Stimulated activated CD4-positive, alpha-beta T cell treated with anti-CD3 and anti-CD28 coated beads, Interleukin-12 subunit alpha, Interleukin-12 subunit beta, amount 100 ng/mL, for 48 hours (primary cell): ENCODE results near the gene KRT78.
"Not testable (repeated sequence)": the region's sequence is repeated elsewhere in the genome, so short reads cannot be mapped to it uniquely, and the experiment has no call there.

ENCODE experiments used
- DNase-seq, 3 donors: peaks; one replicate each; pipeline ENCODE4 v3.0.0-alpha.2; 2020; ENCODE audit warnings: low read depth in 2 of 3, low spot score in 1 of 3

The KRT78 gene

GRCh38 chr12:52872644-52873389 is 24.0 kb upstream of the KRT78 start:
- DNase-seq, result no peak

DNA sequence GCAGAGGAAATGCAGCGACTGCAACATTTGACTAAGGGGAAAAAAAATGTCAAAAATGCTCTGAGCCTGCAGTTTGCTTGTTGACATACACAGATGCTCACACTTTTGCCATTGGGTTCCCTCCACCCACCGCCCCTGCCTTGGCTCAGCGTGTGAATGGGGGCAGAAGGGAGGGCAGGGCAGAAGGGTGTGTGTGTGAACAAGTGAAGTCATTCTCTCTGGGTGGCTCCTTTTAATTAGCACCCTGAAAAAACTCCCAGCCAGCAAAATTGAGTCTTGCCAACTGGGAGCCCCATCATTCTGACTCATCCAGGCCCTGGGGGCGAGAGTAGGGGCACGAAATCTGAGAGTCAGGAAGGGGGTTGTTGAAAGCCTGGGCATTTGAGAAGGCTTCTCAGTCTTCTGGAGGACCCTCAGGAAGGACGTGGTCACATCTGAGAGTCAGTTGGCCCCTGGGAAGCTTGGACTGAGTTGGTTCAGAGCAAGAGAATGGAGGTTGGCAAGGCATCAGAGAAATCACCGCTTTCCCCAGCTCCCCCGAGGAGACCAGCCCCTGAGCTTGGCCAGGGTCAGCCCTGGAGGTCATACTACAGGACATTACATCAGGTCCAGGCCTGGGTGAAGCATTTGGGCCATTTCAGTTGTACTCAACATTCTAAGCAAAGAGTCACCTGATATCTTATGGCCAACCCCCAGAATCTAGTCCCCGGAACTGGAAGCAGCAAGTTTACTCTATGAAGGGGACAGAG is 22.7 kb upstream of the KRT78 start:
- DNase-seq, result no peak

DNA sequence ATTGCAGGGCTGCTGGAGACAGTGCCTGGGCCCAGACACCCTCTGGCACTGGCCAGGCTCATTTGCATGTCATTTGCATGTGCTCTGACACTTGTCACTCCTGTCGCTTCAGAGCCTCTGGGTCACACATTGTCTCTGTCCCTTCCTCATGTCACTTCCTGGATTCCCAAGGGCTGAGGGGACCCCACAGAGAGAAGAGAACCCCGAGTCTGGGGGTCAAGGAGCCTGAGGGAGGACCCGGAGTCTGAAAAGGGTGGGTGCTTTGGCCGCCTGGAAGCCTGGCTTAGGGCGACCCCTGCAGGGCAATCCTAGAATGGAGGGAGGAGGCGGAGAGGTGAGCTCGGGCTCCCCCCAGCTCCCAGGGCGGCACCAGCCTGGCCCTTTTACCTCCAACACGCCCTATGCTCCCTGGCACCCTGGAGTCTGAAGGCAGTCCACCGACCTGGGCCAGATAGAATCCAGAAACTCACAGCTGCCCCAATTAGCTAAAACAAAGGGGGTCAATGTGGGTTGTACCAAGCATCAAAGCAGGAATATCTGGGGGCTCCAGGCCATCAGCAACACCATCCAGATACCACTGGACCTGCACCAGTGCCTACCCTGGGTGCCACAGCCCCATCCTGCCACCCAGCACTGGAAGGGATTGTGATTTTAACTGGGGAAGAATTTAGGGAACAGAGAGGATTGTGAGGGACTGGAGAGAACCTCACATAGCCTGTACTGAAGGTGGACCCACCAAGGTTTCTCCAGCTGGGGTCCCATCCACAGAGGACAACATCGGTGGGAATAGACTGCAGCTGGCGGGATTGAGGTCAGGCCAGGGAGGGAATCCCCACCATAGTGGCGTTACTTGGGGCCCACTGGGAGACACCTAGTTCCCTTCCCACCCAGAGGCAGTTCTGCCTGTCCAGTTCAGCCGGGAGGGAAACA is 21.8 kb upstream of the KRT78 start:
- peak; percentile 63 to 80 (median 66) for DNase-seq

DNA sequence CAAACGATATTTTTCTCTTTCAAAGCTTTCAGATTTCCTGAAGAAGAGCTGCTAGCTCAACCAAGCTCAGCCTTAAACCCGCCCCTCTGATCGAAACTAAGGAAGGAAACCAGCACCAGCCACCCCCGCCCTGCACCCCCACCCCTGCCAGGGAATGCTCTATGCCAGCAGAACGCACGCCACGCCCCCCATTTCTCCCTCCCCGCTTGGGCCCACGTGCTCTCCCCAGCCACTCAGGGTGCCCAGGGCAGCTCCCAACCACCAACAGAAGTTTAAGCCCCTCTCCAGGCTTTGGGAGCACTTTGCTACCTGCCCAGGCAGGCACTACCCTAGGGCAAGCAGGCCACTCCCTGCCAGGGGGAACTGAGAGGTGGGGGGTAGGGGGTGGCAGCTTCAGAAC is 18.8 kb upstream of the KRT78 start:
- DNase-seq, result peak in 1 of 3 donors; percentile 20

DNA sequence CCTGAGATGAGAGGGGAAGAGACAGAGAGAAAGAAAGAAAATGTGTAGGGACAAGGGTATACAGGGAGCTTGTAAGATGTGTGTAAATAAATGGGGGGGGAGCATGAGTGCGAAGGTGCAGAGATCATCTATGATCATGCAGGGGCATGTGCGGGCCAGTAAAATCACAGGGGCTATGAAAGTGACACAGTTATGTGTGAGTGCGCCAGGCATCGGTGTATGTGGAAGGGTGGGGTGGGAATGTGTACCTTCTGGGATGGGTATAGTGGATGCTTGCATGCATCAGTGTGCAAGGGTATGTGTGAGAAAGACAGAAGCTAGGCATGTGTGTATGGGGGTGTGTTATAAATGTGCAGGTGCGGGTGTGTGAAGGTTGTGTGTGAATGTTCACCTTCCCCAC is 18.4 kb upstream of the KRT78 start:
- no peak for DNase-seq

DNA sequence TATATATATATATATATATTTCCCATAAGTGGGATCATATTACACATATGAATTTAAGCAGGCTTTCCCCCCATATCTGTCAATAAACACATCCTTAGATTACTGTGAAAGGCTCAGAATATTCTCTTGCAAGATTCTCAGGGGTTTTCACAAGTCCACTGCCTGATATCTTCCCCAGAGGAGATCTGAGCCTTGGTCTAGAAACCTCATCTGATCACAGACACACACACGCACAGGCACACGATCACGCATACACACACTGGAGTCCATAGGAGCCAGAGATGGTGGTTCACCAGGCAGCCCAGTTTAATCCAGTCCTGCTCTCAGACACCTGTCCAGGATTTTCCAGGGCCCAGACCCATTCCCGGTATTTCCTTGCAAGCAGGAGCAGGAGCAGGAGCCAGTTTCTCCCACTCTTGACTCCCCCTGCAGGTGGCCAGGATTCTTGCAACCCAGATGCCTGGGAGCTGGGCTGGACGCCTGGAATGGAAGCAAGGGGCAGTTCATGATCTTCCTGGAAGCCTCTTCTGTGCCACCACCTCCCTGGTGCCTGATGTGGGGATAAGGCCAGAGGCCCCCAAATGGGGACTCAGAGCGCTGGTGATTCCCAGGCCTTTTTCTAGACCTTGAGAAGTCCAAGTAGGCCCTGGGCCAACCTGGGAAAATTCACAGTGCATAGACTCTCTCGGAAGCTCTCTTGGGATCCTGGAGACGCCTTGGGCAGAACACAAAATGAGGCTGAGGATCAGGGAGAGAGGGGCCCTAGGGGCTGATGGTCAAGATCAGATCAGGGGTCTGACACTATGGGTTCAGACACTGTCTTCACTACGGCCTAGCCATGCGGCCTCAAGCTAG is 16.5 kb upstream of the KRT78 start:
- no peak for DNase-seq

DNA sequence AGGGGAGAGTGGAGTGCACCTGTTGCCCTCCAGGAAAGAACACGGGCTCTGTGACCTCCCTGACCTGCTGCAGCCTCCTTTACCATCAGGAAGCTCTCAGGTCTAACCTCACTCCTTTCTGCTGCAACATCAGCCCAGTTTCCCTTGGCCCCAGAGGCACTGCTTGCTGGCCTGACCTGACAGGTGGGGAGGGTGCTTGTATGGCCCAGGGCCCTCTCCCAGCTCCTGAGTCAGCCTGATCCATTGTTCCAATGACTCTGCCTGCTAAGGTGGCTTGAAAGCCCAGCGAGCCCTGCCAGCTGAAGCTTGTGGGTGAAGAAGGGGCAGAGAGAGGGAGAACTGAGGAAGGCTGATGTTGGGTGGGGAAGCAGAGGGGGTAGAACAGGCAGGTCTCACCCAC is 13.2 kb upstream of the KRT78 start:
- DNase-seq, result no peak

GRCh38 chr12:52861511-52861910 is 12.7 kb upstream of the KRT78 start:
- DNase-seq, result no peak

GRCh38 chr12:52860102-52860823 is 11.5 kb upstream of the KRT78 start:
- DNase-seq, result no peak

GRCh38 chr12:52857500-52857899 is 8.7 kb upstream of the KRT78 start:
- DNase-seq, result no peak

DNA sequence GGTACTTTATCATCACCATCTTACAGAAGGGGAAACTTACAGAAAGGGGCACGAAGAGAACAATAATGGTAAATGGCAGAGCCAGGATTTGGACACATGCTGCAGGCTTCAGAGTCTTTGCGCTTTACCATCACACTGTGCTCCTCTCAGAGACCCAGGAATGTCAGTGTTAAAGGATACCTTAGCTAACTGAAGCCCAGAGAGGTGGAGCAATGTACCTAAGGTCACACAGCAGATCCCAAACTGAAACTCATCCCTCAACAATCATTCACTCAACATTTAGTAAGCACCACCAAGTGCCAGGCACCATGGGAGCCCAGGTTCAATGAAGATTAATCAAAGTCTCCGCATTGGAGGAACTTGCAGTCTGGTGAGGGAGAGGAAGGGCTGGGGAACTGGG is 8.0 kb upstream of the KRT78 start:
- no peak for DNase-seq

- not testable (repeated sequence) for DNase-seq
These were observed 7.3 kb upstream of the KRT78 start for GRCh38 chr12:52856077-52856476.

GRCh38 chr12:52851787-52852186 is 3.0 kb upstream of the KRT78 start:
- DNase-seq, result no peak

DNA sequence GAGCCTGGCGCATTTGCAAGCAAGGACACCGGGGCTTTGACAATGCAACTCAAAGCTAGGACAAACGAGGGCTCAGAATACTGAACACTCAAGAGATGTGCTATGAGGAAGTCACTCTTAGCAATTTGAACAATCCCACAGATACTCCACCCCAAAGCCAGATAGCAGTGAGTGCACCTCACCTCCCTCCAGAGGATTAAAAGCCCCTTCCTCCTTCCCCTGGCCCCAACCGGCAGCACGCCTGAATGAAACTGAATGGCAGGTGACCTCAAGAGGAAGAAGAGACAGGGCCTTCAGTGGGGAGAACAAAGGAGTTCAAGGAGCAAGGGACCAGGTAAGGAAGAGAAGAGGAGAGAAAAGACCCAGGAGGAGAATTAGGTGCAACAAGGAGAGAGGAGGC is 1.9 kb upstream of the KRT78 start:
- no peak for DNase-seq

GRCh38 chr12:52849511-52849910 is 717 bp upstream of the KRT78 start:
- no peak for DNase-seq

DNA sequence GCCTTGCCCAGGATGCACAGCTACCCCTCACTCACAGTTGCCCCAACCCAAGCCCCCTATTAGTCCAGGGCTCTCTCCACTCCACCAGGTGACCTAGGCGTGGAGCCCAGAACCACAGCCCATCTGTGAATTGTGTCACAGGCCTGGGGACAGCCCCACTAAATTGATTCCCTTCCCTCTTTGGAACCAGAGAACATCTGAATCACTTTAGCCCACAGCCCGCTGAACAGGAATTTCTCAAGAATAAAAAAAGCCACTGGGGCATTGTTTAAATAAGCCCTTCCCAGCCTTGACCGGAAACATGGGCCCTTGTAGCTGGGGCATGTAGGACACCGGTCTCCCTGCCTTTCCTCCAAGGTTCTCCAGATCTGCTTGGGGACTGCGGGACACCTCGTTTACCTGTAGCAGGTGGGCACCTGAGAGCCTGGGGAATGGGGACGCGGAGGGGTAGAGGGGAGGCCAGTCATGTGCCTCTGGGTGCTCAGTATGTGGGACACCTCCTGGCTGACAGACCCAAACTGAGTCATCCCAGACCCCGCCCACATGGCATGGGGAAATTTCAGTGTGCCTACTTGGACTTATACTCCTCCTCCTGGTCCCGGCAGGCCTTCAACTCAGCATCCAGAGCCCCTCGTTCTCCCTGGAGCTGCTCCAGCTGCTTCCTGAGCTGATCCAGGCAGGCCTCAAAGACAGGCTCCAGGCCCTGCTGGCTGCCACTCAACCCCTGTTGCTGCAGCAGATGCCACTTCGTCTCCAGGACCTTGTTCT is 1.3 kb downstream of the KRT78 start:
- DNase-seq, result no peak

DNA sequence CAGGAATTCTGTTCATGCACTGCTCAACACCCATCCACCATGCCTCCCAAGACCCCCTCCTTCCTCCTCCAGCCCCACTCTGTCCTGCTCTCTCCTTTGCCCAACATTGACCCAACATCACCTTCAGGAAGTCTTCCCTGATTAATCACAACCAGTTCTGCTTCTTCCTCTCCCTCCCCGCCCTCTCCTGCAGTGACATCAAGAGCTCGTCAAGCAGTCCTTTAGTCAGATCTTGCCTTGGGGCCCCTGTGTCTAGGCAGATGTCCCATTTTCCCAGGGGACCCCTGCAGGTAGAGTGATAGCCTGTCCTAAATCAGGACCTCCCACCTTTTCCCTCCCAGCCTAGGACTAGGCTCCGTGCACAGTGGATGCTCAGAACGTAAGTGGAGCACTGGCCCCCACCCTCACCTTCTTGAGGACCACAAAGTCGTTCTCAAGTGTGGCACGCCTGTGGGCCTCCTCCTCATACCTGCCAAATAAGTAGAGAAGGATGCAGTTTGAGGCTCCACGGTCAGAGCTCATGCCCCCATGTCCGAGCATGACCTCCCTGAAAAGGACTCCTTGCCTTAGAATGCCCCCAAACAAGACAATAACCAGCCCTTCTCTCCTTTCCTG is 2.3 kb downstream of the KRT78 start:
- no peak for DNase-seq

DNA sequence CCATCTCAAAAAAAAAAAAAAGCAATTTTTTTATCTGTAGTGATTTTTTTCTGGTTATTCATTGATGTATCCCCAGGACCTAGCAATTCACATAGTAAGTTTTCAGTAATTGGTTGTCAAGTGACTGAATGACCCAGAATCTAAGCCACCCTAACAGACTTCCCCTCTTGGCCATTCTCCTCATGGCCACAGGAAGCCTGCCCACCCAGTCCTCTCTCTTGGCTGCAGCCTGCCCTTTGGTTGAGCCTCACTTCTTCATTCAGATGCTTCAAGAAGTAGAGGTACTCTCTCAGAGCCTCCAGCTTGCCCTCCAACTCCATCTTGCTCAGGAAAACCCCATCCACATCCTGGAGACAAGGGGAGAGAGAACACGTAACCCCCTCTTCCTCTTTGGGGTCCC is 2.8 kb downstream of the KRT78 start:
- DNase-seq, result no peak

DNA sequence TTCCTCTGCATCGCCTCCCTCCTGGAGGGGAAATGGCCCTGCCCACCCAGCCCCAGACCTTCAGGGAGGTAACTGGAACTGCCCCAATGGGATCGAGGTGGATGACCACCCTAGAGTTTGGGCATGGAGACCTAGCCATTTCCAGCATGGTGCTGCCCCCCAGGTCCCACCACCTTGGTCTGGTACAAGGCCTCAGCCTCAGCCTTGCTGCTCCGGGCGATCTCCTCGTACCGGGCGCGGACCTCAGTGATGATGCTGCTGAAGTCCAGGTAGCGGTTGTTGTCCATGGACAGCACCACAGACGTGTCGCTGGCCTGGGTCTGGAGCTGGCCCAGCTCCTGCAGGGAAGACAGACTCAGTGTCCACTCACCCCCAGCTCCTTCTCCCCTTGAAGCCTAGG is 4.4 kb downstream of the KRT78 start:
- no peak for DNase-seq
